Occipital lobe (tissue), 2 donors: ENCODE results near the gene C20orf96. TPM values are rescaled to one million over a fixed set of nuclear protein-coding genes. Genes with fewer than 3 reads are reported as not detected.
"Not testable (repeated sequence)": the region's sequence is repeated elsewhere in the genome, so short reads cannot be mapped to it uniquely, and the experiment has no call there.

Experiments
- DNase-seq: peaks from one replicate; lab custom pipeline; 2025; lab: John Stamatoyannopoulos, UW
- total RNA-seq: library from RNA; depleted of rRNA; stranded (reverse); fragments of >200 nt; gene quantifications from one replicate; pipeline ENCODE4 v1.2.3, GENCODE V29; 2014

C20orf96 gene
- total RNA-seq, 1 donor from 2014 or later = 3.3 TPM

GRCh38 chr20:237929-238328, 52.6 kb downstream of the C20orf96 start:
- no peak for DNase-seq

DNA sequence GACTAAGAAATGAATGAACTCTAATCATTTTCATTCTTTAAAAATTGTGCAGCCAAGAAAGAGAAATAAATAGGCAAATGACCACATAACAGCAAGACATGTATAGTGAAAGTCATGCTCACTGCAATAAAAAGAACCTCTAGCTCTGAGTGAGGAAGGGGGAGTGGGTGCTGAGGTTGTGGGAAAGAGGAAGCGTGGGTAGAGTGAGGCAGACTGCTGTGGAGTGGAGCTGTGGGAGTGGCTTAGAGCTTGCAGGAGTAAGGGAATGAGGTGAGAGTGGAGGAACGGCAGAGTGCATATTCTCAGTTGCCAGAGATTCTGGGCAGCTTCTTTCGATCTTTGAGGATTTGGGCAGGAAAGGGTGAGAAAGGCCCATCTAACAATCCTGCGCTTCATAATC, 53.1 kb downstream of the C20orf96 start:
- DNase-seq = no peak

DNA sequence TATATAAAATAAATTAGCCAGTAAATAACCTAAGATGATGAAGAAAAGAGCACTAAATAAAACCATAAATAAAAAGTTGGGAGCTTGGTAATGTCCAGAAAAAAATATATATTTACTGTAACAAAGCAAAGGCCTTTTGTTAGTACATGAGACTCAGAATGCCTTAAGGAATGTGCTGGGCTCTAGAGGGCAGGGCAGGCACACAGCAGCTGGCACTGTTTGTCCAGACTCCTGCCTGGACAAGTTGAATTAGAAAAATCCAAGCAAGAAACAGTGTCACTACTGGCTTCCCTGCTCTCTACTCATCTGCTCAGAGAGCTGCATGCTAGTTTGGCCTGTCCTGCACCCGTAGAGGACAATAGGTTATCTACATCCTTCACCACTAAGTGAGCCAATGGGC, 54.7 kb downstream of the C20orf96 start:
- DNase-seq = no peak

DNA sequence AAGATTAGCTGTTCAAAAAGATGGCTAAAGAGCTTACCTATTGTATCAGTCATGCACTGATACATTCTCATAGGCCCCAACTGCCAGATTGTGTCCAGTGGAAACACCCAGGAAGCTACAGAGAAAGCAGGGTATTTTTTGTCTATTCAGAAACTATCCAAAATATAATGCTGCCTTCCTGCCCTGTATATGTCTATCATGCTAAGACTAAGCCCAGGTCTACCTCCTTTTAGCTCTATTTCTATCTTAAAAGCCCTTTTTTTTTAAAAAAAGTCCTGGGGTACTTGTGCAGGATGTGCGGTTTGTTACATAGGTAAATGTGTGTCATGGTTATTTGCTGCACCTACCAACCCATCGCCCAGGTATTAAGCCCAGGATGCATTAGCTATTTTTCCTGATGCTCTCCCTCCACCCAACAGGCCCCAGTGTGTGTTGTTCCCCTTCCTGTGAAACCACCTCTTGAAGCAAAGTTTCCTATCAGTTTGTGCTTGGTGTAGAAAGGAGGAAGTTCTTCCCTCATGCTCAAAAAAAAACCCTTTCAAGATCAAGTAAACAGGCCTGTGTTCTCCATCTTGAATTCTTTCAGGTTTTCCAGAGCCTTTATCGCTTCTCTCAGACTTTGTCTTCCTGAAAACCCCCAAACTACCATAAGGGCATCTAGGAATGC, 63.0 kb downstream of the C20orf96 start:
- no peak for DNase-seq

DNA sequence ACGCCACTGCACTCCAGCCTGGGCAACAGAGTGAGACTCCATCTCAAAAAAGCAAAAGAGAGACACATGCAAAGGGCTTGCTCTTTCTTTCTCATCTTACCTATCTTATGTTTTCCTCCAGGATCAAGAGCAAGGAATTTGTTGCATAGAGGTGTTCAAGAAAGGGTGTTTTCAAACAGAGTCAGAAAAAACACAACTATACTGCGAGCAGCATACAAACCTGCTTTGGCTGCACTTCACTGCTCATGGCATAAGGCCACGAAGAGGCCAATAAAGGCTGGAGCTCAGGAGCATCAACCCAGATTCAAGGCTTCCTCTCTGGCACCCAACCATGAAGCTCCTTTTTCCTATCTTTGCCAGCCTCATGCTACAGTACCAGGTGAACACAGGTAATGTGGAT, 63.6 kb downstream of the C20orf96 start, which contains the start of gene DEFB129:
Gene DEFB129, plus strand, starts transcription at position 301 of the 400 bp plus-strand sequence. Its CDS starts 31 bp downstream, at position 332.
- DNase-seq = no peak

DNA sequence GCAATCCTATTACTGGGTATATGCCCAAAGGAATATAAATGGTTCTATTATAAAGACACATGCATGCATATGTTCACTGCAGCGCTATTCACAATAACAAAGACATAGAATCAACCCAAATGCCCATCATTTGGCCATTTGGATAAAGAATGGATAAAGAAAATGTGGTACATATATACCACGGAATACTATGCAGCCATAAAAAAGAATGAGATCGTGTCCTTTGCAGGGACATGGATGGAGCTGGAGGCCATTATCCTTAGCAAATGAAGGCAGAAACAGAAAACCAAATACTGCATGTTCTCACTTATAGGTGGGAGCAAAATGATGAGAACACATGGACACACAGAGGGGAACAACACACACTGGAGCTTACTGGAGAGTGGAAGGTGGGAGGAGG, 64.7 kb downstream of the C20orf96 start:
- DNase-seq = not testable (repeated sequence)

DNA sequence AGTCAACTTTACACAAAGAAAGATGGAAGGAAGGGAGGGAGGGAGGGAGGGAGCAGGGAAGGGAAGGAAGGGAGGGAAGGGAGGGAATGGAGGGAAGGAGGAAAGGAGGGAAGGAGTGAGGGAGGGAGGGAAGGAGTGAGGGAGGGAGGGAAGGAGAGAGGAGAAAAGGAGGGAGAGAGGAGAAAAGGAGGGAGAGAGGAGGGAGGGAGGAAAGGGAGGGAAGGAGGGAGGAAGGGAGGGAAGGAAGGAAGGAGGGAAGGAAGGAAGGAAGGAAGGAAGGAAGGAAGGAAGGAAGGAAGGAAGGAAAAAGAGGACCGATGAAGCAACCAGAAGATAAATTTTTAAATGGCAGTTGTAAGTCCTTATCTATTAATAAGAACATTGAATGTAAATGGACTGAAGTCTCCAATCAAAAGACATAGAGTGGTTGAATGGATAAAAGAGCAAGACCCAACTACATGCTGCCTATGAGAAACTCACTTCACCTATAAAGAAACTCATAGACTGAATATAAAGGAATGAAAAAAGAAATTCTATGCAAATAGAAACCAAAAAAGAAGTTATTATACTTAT, 69.2 kb downstream of the C20orf96 start:
- DNase-seq = no peak

Other genes starting within 250 kb of the C20orf96 start
- gene DEFB125, start 203.1 kb downstream of the C20orf96 start, total RNA-seq = not detected
- gene DEFB126, start 148.2 kb downstream of the C20orf96 start, total RNA-seq = not detected
- gene DEFB127, start 133.3 kb downstream of the C20orf96 start, total RNA-seq = not detected
- not detected for gene DEFB128, start 101.0 kb downstream of the C20orf96 start, total RNA-seq
- gene DEFB129, start 63.5 kb downstream of the C20orf96 start, total RNA-seq = not detected
- not detected for gene DEFB132, start 33.0 kb downstream of the C20orf96 start, total RNA-seq
- 27.0 TPM for gene ZCCHC3, start 6.8 kb upstream of the C20orf96 start, total RNA-seq
- gene SOX12, start 34.8 kb upstream of the C20orf96 start, total RNA-seq = 9.4 TPM
- gene NRSN2, start 56.4 kb upstream of the C20orf96 start, total RNA-seq = 27.0 TPM
- gene TRIB3, start 90.0 kb upstream of the C20orf96 start, total RNA-seq = 12.5 TPM
- gene RBCK1, start 117.5 kb upstream of the C20orf96 start, total RNA-seq = 15.1 TPM
- gene TBC1D20, start 171.8 kb upstream of the C20orf96 start, total RNA-seq = 15.4 TPM